HEK293 (cell line): ENCODE data around the gene STYXL1.

Experiments used
- GLIS1 ChIP-seq: fragments of 450-650 bp; formaldehyde crosslinking; IDR thresholded peaks from 2 replicates; pipeline ENCODE4 v1.5.1; 2016; ENCODE audit warnings: missing biosample characterization, missing genetic modification characterization
- TRIM28 ChIP-seq: IDR thresholded peaks from 2 replicates; pipeline ENCODE4 v1.6.1; 2011; ENCODE audit warnings: low read length, control low read depth, borderline replicate concordance
- ZNF223 ChIP-seq: fragments of 450-650 bp; formaldehyde crosslinking; IDR thresholded peaks from 2 replicates; pipeline ENCODE4 v1.5.1; 2016; ENCODE audit warnings: missing biosample characterization, missing genetic modification characterization
- TF ChIP-seq, protein P1 (sequence below): fragments of 450-650 bp; IDR thresholded peaks from 2 replicates; pipeline ENCODE4 v1.5.1; 2018; ENCODE audit warnings: missing biosample characterization, mild to moderate bottlenecking, missing genetic modification characterization

The STYXL1 gene

DNA sequence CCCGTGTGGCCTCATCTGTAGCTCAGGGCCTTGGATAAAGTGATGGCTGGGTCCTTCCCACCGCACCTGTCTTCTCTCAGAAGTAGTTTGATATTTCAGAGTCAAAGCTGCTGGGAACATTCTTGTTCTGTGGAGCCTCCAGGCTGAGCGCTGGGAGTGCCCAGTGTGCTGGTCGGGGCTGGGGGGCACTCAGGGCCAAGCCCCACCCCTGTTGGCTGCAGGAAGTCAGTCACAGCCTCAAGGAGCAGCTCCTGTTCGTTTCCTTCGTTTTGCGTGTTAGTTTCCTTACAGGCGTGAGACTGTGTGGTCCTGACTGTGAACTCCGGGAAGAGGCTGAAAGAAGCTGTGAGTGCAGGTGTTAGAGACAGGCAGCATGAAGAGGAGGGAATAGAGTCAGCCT lies 99.6 kb downstream of the STYXL1 start (continued):
- TF ChIP-seq, protein P1, sequence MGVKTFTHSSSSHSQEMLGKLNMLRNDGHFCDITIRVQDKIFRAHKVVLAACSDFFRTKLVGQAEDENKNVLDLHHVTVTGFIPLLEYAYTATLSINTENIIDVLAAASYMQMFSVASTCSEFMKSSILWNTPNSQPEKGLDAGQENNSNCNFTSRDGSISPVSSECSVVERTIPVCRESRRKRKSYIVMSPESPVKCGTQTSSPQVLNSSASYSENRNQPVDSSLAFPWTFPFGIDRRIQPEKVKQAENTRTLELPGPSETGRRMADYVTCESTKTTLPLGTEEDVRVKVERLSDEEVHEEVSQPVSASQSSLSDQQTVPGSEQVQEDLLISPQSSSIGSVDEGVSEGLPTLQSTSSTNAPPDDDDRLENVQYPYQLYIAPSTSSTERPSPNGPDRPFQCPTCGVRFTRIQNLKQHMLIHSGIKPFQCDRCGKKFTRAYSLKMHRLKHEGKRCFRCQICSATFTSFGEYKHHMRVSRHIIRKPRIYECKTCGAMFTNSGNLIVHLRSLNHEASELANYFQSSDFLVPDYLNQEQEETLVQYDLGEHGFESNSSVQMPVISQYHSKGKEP (tag by site-specific recombination): no peak
- TF ChIP-seq TRIM28: no peak
- no peak for TF ChIP-seq GLIS1 (tag by site-specific recombination)
- TF ChIP-seq ZNF223 (tag by site-specific recombination): no peak
